GM23338 (cell line): ENCODE data around the gene MPPED1. TPM values are rescaled to one million over a fixed set of nuclear protein-coding genes. Genes with fewer than 3 reads are reported as not detected.

ENCODE experiments used
- CREB1 ChIP-seq: fragments of 250-450 bp; sonication (Bioruptor Pico); IDR thresholded peaks from 2 replicates; pipeline ENCODE4 v1.5.0; 2020; ENCODE audit warnings: low read depth, mild to moderate bottlenecking, moderate library complexity
- STAT1 ChIP-seq: IDR thresholded peaks from one replicate; pipeline ENCODE4 v1.6.1; 2016; ENCODE audit warnings: antibody characterized with exemption; ENCODE audit not compliant: unreplicated experiment
- ZNF331 ChIP-seq: fragments of 250-450 bp; sonication (Bioruptor Pico); IDR thresholded peaks from 2 replicates; pipeline ENCODE4 v1.5.0; 2020; ENCODE audit warnings: low read depth, mild to moderate bottlenecking, moderate library complexity
- polyA plus RNA-seq: library from polyadenylated mRNA; unstranded; fragments of >200 nt; fragmentation: Nextera tagmentation; extraction: Ambion mirVana; gene quantifications from 2 replicates; pipeline ENCODE4 v1.2.1, GENCODE V29; 2016
- total RNA-seq: library from RNA; depleted of rRNA; stranded (reverse); fragments of >200 nt; shearing (Covaris generic); gene quantifications from 2 replicates; pipeline ENCODE4 v1.2.3, GENCODE V29; 2014
- TF ChIP-seq, protein P1 (sequence below): fragments of 250-450 bp; sonication (Bioruptor Pico); IDR thresholded peaks from 2 replicates; pipeline ENCODE4 v1.5.0; 2020; ENCODE audit warnings: mild to moderate bottlenecking, moderate library complexity
- TF ChIP-seq, protein P2 (sequence below): IDR thresholded peaks from one replicate; pipeline ENCODE4 v1.6.1; 2018; ENCODE audit warnings: antibody characterized with exemption; ENCODE audit not compliant: unreplicated experiment
- TF ChIP-seq, protein P3 (sequence below): IDR thresholded peaks from 2 replicates; pipeline ENCODE4 v1.6.1; 2016; ENCODE audit warnings: antibody characterized with exemption

Gene MPPED1
- total and polyA plus RNA-seq, 2 experiments from 2014 or later = 0.56 TPM; not detected in 1

DNA sequence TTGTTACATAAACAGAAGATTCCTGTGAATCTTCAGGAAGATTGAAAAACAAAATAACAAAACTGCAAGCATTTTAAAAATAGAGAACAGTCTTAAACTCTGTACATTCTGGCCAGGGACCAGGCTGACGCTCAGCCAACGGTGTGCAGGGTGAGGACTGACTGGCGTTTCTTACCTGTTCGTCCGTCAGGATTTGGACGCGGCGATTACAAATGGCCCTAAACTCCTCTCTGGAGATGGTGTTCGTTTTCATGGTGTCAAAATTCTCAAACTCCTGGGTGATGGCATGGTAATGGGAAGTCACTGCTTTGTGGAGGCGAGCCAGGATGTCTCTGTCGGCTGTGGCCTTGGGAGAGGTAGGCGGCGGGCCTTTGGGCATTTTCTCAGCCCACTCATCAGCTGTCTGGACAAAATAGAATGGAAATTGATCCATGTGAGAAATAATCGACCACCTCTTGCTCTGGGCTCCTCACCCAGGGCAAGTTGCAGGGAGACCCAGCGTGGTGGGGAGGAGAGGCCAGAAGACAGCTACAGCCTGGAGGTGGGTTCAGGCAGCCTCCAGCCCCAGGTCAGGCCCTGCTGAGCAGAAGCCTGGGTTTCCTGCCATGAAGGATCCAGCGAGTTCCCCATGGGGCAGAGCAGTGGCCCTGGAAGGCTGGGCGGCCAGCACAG is 143.0 kb downstream of the MPPED1 start (continued):
- TF ChIP-seq, protein P1, sequence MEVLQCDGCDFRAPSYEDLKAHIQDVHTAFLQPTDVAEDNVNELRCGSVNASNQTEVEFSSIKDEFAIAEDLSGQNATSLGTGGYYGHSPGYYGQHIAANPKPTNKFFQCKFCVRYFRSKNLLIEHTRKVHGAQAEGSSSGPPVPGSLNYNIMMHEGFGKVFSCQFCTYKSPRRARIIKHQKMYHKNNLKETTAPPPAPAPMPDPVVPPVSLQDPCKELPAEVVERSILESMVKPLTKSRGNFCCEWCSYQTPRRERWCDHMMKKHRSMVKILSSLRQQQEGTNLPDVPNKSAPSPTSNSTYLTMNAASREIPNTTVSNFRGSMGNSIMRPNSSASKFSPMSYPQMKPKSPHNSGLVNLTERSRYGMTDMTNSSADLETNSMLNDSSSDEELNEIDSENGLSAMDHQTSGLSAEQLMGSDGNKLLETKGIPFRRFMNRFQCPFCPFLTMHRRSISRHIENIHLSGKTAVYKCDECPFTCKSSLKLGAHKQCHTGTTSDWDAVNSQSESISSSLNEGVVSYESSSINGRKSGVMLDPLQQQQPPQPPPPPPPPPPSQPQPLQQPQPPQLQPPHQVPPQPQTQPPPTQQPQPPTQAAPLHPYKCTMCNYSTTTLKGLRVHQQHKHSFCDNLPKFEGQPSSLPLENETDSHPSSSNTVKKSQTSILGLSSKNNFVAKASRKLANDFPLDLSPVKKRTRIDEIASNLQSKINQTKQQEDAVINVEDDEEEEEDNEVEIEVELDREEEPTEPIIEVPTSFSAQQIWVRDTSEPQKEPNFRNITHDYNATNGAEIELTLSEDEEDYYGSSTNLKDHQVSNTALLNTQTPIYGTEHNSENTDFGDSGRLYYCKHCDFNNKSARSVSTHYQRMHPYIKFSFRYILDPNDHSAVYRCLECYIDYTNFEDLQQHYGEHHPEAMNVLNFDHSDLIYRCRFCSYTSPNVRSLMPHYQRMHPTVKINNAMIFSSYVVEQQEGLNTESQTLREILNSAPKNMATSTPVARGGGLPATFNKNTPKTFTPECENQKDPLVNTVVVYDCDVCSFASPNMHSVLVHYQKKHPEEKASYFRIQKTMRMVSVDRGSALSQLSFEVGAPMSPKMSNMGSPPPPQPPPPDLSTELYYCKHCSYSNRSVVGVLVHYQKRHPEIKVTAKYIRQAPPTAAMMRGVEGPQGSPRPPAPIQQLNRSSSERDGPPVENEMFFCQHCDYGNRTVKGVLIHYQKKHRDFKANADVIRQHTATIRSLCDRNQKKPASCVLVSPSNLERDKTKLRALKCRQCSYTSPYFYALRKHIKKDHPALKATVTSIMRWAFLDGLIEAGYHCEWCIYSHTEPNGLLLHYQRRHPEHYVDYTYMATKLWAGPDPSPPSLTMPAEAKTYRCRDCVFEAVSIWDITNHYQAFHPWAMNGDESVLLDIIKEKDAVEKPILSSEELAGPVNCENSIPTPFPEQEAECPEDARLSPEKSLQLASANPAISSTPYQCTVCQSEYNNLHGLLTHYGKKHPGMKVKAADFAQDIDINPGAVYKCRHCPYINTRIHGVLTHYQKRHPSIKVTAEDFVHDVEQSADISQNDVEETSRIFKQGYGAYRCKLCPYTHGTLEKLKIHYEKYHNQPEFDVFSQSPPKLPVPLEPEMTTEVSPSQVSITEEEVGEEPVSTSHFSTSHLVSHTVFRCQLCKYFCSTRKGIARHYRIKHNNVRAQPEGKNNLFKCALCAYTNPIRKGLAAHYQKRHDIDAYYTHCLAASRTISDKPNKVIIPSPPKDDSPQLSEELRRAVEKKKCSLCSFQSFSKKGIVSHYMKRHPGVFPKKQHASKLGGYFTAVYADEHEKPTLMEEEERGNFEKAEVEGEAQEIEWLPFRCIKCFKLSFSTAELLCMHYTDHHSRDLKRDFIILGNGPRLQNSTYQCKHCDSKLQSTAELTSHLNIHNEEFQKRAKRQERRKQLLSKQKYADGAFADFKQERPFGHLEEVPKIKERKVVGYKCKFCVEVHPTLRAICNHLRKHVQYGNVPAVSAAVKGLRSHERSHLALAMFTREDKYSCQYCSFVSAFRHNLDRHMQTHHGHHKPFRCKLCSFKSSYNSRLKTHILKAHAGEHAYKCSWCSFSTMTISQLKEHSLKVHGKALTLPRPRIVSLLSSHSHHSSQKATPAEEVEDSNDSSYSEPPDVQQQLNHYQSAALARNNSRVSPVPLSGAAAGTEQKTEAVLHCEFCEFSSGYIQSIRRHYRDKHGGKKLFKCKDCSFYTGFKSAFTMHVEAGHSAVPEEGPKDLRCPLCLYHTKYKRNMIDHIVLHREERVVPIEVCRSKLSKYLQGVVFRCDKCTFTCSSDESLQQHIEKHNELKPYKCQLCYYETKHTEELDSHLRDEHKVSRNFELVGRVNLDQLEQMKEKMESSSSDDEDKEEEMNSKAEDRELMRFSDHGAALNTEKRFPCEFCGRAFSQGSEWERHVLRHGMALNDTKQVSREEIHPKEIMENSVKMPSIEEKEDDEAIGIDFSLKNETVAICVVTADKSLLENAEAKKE (CRISPR knock-in tag) = no peak
- TF ChIP-seq, protein P2, sequence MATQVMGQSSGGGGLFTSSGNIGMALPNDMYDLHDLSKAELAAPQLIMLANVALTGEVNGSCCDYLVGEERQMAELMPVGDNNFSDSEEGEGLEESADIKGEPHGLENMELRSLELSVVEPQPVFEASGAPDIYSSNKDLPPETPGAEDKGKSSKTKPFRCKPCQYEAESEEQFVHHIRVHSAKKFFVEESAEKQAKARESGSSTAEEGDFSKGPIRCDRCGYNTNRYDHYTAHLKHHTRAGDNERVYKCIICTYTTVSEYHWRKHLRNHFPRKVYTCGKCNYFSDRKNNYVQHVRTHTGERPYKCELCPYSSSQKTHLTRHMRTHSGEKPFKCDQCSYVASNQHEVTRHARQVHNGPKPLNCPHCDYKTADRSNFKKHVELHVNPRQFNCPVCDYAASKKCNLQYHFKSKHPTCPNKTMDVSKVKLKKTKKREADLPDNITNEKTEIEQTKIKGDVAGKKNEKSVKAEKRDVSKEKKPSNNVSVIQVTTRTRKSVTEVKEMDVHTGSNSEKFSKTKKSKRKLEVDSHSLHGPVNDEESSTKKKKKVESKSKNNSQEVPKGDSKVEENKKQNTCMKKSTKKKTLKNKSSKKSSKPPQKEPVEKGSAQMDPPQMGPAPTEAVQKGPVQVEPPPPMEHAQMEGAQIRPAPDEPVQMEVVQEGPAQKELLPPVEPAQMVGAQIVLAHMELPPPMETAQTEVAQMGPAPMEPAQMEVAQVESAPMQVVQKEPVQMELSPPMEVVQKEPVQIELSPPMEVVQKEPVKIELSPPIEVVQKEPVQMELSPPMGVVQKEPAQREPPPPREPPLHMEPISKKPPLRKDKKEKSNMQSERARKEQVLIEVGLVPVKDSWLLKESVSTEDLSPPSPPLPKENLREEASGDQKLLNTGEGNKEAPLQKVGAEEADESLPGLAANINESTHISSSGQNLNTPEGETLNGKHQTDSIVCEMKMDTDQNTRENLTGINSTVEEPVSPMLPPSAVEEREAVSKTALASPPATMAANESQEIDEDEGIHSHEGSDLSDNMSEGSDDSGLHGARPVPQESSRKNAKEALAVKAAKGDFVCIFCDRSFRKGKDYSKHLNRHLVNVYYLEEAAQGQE = no peak
- TF ChIP-seq, protein P3, sequence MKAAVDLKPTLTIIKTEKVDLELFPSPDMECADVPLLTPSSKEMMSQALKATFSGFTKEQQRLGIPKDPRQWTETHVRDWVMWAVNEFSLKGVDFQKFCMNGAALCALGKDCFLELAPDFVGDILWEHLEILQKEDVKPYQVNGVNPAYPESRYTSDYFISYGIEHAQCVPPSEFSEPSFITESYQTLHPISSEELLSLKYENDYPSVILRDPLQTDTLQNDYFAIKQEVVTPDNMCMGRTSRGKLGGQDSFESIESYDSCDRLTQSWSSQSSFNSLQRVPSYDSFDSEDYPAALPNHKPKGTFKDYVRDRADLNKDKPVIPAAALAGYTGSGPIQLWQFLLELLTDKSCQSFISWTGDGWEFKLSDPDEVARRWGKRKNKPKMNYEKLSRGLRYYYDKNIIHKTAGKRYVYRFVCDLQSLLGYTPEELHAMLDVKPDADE = no peak
- no peak for TF ChIP-seq CREB1 (CRISPR knock-in tag)
- no peak for TF ChIP-seq ZNF331 (CRISPR knock-in tag)
- TF ChIP-seq STAT1 = no peak
